Prostate gland (tissue), 2 donors: ENCODE results near the gene COLEC12.

Experiments used
- POLR2A ChIP-seq: fragments of 450-650 bp; IDR thresholded peaks from one replicate; pipeline ENCODE4 v1.6.1; 2016; ENCODE audit warnings: antibody characterized with exemption, mild to moderate bottlenecking
- POLR2AphosphoS5 ChIP-seq: sonication (generic); formaldehyde crosslinking; IDR thresholded peaks from one replicate; pipeline ENCODE4 v1.6.1; 2017; ENCODE audit warnings: antibody characterized with exemption
- TF ChIP-seq, protein P1 (sequence below), 4 experiments: fragments of 200-600 bp in 2 of 4; fragments of 450-650 bp in 2 of 4; sonication (generic) in 2 of 4; IDR thresholded peaks; 1 replicate in 3 of 4; 2 replicates in 1 of 4; pipeline ENCODE4 v1.5.1; 2016 to 2019; ENCODE audit warnings: antibody characterized with exemption in 4 of 4, mild to moderate bottlenecking in 2 of 4, moderate library complexity in 2 of 4

- TF ChIP-seq, protein P1, sequence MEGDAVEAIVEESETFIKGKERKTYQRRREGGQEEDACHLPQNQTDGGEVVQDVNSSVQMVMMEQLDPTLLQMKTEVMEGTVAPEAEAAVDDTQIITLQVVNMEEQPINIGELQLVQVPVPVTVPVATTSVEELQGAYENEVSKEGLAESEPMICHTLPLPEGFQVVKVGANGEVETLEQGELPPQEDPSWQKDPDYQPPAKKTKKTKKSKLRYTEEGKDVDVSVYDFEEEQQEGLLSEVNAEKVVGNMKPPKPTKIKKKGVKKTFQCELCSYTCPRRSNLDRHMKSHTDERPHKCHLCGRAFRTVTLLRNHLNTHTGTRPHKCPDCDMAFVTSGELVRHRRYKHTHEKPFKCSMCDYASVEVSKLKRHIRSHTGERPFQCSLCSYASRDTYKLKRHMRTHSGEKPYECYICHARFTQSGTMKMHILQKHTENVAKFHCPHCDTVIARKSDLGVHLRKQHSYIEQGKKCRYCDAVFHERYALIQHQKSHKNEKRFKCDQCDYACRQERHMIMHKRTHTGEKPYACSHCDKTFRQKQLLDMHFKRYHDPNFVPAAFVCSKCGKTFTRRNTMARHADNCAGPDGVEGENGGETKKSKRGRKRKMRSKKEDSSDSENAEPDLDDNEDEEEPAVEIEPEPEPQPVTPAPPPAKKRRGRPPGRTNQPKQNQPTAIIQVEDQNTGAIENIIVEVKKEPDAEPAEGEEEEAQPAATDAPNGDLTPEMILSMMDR (IDR thresholded peaks at IDR 0.05), result no peak
- TF ChIP-seq POLR2AphosphoS5 (no peak), POLR2A (no peak)
These were observed 12.5 kb upstream of the COLEC12 start for GRCh38 chr18:512957-513356.
